GM10847 (cell line): ENCODE measurements around the gene DSTN.

Experiments used
- POLR2A ChIP-seq: IDR thresholded peaks from 2 replicates; pipeline ENCODE4 v1.6.1; 2011; ENCODE audit not compliant: insufficient read length; ENCODE audit errors: extremely low read depth

The DSTN gene

DNA sequence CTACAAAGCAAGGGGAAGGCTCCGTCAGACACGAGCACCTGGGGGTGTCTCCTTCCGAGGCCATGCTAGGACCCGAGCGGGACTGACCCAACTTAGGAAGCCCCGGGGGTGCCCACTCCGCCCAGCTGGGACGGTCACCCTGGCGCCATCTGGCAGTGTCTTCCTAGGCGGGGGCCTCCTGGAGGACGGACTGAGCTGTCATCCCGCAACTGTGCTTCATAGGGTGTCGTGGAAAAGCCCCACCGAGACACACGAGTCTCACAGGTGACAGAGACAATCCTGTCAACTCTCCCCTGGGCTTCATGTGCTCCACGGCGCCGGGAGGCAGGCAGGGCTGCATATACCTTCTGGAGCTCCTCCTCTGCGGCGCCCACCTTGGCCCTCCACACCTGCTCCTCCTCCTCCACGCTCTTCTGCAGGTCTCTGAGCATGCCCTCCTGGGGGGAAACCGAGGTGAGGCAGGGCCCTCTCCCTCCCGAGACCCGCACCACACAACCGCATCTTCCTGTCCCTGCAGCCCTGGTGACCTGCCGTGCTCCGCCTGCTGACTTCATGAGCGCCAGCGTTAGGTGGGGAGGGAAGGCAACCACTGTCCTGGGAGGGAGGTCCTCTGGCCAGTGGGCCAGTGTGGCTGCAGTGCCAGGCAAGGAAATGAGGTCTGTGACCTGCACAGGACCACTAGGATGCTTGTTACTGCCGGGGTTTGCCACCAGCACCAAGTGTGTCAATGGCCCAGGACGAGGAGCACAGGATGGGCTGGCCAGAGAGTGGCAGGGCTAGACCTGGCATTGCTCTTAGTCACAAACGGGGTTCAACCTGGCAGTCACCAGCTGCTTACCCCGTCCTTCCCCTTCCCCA lies 50.7 kb downstream of the DSTN start:
- no peak for TF ChIP-seq POLR2A

DNA sequence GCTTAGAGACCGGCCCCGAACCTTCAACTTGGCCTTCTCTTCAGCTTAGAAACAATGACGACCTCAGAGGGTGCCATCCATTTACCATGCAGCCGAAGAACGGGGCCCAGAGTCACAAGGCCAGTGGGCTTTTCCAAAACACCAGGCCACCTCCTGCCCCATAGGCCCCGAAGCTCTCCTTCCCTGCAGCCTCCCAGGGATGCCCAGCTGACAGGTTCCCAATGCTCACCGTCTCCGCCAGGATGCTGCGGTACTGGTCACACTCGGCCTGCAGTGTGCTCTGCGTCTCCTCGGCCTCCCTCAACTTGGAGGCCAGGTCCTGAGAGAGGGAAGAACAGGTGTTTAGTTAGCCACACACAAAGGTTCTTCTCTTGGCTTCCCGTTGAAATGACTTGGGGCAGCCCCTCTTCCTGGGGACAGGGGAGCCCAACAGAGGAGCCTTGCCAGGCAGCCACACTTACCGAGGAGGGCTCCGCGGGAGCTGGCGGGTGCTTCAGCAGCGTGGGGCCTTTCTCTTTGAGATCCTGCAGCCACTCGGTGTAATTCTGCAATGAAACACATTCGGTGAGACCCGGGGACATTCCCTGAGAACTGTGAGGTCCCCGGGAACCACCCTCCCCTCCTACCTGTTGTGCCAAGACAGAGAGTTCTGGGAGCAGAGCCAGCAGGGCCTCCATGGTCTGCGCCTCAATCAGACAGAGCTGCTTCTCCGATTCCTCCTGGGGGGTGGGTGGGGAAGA lies 51.5 kb downstream of the DSTN start:
- TF ChIP-seq POLR2A: no peak

GRCh38 chr20:17622086-17622850 lies 52.4 kb downstream of the DSTN start:
- TF ChIP-seq POLR2A: no peak

DNA sequence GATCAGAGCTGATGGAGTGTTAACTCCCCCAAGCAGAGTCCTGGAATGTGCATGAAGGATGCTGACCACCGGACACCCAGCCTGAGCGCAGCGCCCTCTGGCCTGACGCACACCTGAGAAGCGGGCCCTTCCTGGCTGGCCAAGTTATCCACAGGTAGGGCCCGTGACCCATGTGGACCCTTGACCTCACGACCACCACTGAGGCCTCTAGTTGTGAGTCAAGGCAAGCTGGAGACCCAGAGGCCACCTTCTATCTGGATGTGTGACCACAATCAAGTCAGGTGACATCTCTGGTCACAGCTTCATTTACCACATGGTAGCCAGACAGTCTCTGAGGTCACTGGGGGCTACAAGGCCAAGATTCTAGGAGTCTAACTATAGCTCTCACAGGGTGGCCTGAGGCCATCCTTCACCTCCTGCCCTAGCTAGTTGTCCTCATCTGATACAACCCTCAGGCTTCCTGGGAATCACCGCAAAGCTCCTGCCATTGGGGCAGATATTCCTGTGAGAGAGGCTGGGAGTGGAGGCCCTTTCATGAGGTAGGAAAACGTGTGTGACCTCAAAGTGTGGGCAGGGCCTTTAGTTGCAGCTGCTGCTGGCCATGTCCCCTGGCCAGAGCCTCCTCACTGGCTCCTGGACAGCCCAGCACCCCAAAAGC lies 53.1 kb downstream of the DSTN start:
- TF ChIP-seq POLR2A: no peak

DNA sequence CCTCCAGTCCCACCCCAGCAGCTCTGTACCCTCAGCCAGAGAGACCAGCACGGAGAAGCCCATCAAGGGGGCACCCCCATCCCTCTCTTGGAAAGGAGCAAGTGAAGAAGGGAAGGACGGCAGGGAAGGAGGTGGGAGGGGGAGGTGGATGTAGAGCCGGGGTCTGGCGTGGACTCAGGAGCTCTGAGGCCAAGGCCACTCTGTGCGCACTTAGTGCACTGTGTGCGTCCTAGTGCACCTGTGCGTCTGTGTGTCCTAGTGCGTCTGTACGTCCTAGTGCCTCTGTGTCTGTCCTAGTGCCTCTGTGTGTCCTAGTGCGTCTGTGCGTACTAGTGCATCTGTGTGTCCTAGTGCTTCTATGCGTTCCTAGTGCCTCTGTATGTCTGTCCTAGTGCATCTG lies 54.2 kb downstream of the DSTN start:
- TF ChIP-seq POLR2A: no peak

DNA sequence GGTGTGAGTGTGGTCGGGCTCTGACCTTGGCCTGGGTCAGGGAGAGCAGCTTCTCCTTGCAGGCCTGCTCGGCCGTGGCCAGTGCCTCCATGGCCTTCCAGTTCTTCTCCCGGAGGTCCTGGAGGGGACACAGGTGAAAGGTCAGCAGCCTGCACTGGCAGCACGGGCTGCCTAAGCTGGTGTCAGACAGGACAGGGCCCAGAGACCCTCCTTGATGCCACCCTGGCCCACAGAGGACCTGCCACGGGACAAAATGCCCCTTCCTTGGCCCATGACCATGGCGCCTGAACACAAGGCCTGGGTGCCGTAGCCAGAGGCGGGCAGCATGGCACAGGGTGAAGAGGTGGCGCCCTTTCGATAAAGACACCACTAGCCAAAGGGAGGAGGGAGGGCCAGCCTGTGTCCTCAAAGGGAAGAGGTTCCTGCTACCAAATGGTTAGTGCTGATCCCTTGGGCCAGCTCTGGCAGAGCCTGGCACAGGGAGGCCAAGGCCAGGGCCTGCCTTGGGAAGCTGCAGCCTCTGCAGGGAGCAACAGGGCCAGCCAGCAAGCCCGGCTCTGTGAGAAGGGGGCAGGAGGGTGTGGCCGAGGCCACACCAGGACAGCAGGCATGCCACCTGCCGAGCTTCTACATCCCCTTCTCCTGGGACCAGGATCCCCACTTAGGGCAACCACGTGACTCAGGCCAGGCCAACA lies 54.8 kb downstream of the DSTN start:
- no peak for TF ChIP-seq POLR2A

DNA sequence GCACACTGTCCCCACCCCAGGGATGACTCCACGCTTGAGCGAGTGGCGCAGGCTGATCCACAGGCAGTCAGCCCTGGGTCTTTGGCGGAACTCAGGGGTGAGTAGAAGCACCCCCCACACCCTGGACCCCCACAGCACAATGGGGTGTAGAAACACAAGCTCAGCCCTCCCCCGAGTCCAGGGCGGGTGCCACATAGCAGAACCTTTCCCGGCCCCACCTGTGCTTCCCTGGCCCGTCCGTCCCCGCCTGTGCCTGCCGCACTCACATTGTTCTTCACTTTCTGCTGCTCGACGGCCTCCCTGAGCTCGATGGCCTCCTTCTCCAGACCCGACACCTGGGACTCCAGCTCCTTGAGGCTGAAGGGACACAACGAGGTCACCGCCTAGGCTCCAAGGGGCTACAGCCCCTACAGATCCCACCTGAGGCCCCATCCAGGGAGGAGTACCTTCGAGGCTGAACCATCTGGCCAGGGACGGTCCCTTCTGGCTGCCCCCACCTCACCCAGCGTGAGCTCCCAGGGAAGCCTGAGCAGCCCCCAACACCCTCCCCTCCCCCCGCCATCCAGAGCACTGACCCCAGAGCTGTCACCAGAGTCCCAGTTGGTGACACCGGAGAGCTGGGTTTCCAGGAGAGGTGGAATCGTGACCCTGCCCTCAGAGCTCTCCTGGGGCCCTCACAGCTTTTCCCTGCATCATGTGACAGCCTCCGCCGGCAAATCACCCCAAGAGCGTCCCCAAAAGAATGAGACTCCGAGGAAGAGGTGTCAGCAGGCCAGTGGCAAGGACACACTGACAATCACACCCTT lies 55.6 kb downstream of the DSTN start:
- no peak for TF ChIP-seq POLR2A

DNA sequence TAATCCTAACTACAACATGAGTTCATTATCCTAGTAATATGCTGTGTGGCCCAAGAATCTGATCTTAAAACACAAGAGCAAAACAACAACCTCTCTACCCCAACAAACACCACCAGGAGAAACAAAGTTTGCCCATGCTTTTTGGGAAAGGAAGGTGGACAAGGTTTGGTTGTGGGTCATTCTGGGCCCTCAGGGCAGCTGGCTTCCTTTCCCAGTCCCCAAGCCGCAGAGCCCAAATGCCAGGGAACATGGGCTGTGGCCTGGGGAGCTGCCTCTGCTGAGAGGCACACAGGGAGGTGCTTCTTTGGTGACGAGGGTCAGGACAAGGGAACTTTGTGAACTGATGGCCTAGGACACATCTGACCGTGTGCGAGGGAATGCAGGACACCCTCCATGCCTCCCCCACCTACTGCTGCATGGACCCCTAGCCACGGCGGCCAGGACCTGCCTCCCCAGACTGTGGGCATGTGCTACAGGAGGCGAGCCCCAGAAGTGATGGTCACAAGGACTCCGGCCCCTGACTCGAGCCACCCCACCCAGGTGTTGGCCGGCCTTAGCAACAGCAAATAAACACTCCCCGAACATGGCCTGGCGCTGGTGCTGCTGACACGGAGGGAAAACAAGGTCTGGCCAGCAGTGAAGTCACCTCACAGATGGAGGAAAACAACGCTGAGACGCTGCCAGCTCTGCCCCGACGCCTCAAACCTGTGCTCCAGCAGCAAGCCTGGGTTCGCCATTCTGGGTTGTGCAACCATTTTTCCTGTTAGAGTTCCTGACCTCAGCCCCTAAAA lies 56.5 kb downstream of the DSTN start:
- TF ChIP-seq POLR2A: no peak

GRCh38 chr20:17627101-17627955 lies 57.5 kb downstream of the DSTN start:
- no peak for TF ChIP-seq POLR2A

GRCh38 chr20:17628101-17628841 lies 58.4 kb downstream of the DSTN start:
- TF ChIP-seq POLR2A: no peak

DNA sequence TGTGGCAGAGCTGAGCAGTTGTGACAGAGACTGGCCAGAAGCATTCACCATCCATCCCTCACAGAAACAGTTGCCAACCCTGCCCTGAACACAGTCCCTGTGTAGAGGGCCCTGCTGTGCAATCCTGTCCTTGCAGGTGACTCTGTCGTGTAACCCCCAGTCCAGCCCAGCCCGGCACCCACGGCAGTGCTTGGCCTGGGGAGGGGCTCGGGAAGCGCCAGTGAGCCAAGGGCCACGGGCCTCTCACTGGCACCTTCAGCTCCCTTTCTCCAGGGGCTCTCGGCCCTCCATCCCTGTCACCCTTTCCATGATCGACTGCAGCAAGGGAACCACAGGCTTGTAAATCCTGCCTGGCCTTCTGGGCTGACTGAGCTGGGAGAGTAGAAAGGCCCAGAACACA lies 59.1 kb downstream of the DSTN start:
- TF ChIP-seq POLR2A: no peak
